Pulmonary artery endothelial cell (primary cell): ENCODE results near the gene ST6GALNAC3. TPM values are rescaled to one million over a fixed set of nuclear protein-coding genes. Genes with fewer than 3 reads are reported as not detected.

Source experiments
- DNase-seq: peaks from one replicate; pipeline ENCODE4 v3.0.0-alpha.2; 2011; ENCODE audit warnings: low read depth, low spot score
- total RNA-seq: library from RNA; depleted of rRNA; stranded (reverse); fragments of >200 nt; gene quantifications from 2 replicates; pipeline ENCODE4 v1.2.3, GENCODE V29; 2014

The ST6GALNAC3 gene
- total RNA-seq, 1 donor from 2014 or later: 34.6 TPM

DNA sequence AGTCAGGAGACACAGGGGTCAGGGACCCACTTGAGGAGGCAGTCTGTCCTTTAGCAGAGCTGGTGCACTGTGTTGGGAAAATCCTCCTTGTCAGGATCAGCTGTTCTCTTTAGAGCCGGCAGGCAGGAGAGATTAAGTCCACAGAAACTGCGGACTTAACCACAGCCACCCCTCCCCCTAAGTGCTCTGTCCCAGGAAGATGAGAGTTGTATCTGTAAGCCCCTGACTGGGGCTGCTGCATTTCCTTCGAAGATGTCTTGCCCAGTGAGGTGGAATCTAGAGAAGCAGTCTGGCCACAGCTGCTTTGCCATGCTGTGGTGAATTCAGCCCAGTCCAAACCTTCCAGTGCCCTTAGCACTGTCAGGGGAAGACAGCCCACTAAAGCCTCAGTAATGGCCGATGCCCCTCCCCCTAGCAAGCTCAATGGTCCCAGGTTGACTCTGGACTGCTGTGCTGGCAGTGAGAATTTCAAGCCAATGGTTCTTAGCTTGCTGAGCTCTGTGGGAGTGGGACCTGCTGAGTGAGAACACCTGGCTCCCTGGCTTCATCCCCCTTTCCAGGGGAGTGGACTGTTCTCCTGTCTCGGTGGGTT lies 172.8 kb downstream of the ST6GALNAC3 start:
- DNase-seq: no peak

- DNase-seq: no peak
Observed at GRCh38 chr1:76250271-76250670, 175.7 kb downstream of the ST6GALNAC3 start.

DNA sequence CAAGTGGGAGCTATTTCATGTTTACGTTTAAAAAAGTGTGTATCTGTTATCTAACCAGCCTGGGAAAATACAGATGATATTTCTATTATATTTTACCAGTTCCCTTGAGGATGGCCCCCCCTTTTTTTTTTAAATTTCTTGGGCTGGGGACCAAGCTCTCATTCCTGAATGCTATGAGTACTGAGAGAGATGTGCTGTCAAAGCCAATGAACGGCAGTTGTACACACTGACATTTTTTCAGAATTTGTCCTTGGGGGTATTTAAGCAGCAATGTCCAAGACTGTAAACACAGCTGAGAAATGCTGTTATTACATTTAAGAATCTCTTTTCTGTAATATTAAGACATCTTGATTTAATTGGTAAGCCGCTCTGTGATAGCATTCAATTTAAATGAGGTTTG lies 177.9 kb downstream of the ST6GALNAC3 start:
- DNase-seq: no peak

DNA sequence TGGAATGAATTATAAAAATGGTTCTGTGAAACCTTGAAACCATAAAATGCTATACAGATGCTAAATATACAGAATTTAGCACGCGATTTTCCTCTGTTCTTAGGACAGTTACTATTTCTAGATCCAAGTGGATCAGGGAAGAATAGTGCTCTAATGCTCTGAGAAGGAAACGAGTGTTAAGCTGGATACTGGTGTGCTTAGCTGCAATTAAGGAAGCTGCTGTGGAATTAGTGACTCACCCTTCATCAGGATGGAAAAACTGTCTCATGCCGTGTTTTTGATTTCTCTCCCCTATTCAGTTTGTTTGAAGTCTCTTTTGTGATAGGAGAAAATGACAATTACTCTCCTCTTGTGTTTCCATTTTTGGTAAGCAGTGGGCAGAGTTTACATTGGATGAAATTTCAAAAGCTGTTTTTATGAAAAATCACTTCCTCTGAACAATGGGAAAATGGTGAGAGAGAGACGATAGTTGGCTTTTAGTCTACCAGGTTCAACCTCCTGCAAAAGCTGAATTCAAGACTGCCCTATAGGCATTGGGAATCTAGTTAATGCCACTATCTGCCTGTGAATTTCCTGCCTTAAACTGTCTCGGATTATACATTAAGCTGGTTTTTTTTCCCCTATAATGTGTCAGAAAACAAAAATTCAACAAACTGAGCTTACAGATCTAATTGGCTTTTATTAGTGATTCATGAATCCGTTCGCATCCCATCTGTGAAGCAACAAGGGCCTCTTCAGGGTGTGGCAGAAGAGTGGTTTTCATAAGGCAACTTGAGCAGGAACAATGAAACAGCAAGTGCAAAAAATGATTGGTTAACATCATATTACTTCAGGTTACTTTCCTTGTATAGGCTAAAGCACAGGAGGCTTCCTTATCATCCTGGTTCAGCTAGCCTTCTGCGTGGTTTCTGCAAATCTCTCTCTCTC lies 179.8 kb downstream of the ST6GALNAC3 start:
- peak; percentile 91 for DNase-seq

DNA sequence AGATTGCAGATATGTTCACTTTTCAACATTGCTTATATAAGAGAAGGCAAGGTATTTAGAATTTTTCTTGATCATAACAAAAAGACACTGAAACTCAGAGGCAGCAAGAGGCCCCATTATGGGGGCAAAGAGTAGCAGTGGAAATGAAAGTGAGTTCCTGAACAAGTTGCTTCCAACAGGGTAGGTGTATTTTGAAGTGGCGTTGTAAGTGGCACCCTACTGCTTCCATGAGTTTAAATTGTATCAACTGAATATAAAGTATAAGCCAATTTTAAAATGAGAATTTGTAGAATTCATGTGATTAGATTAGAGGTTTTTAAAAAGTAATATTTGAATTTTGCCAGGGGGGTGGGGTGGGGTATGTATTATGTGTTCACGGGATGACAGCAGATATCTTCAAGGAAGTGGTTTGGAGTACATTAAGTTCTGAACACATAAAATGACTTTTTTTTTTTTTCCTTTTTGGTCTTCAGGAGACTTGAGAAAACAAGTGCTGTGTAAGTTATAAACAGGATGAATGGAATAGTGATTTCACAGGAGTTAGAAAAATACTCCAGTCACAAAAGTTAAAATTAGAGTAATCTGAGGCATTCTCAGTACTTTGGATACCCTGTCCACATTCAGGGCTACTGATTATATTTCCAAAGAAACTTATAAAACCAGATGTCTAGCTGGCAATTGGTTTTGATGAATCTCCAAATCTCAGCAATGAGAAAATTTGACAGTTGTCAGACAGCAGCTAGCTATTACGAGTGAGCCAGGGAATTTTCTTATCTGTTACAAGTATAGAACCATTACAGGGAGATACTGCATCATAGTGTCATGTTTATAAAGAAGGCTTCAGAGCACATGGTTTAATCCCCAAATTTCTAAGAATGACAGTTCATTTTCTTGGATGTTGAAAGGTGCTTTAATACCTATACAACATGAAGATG lies 182.0 kb downstream of the ST6GALNAC3 start:
- no peak for DNase-seq

GRCh38 chr1:76257823-76258222 lies 183.3 kb downstream of the ST6GALNAC3 start:
- DNase-seq: no peak

- no peak for DNase-seq
Observed at GRCh38 chr1:76259270-76259669, 184.7 kb downstream of the ST6GALNAC3 start.

DNA sequence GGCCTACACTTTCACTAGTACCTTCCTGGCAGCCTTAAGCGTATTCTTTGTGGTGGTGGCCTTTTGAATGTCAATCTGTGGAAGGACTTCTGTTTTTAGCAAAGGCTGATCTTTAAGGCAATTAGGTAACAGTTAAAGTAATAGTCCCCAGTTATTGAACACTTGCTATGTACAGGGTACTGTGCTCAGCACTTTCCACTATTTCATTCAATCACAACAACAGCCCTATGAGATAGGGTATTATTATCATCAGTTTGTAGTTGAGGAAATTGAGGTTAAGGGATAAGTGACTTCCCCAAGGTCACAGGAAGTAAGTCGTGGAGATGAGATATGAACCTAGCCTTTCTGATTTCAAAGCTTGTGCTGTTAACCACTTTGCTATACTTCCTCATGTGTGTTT lies 185.7 kb downstream of the ST6GALNAC3 start:
- no peak for DNase-seq

GRCh38 chr1:76262601-76263000 lies 188.1 kb downstream of the ST6GALNAC3 start:
- no peak for DNase-seq

- no peak for DNase-seq
Observed at GRCh38 chr1:76264642-76265041, 190.1 kb downstream of the ST6GALNAC3 start.

DNA sequence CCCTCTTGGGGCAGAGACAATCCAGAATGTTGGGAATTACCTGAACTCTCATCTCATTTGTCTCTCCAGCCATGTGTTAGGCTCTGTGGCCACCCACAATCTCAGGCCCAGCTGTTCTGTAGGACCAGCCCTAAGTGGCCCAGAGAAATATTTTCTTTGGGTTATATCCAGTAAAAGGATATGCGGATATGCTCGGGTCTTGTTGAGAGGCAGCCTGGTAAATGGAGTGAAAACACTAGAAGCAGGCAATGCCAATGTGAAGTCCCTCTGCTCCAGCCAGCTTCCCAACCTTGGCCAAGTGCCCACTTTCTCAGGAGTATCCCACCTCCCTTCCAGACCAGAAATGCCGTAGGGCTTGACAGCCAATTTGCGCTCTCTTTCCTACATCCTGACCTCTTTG lies 192.2 kb downstream of the ST6GALNAC3 start:
- DNase-seq: no peak

GRCh38 chr1:76267631-76268030 lies 193.1 kb downstream of the ST6GALNAC3 start:
- DNase-seq: no peak

DNA sequence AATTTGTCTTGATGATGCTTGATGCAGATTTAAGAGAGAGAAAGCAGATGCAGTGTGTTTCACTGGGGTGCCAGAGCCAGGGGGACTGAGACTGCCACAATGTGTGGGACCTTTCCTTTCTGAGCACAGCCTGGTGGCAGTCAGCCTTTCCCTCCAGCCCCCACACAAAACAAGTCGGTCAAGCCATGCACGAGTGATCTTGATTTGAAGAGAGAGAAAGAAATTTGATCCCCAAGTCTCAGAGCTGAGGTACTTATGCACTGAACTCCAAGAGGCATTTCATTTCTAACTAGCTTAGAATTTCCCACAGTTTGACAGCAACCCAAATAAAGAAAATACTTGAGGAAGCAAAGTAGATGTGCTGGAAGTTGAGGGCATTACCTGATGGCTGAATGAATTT lies 193.8 kb downstream of the ST6GALNAC3 start:
- DNase-seq: no peak

DNA sequence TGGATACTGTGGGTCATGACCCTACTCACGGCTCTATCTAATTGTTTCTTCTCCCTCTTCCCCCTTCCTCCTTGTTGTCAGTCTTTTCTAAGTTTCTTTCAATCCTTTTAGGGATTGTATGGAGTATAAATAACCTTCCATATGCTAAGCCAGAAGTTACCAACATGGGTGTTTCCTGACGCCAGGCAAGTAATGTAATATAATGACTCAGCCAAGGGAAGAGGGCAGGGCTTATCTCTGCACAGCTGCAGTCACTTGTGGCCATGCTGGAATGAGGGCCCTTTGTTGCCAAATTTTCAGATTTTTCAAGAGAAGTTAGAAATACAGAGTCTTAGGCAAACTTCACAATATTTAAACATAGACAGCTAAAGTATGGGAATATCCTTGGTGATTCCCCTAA lies 194.6 kb downstream of the ST6GALNAC3 start:
- DNase-seq: peak; percentile 39

- DNase-seq: no peak
Observed at GRCh38 chr1:76274302-76274701, 199.8 kb downstream of the ST6GALNAC3 start.

GRCh38 chr1:76274718-76275117 lies 200.2 kb downstream of the ST6GALNAC3 start:
- DNase-seq: no peak

DNA sequence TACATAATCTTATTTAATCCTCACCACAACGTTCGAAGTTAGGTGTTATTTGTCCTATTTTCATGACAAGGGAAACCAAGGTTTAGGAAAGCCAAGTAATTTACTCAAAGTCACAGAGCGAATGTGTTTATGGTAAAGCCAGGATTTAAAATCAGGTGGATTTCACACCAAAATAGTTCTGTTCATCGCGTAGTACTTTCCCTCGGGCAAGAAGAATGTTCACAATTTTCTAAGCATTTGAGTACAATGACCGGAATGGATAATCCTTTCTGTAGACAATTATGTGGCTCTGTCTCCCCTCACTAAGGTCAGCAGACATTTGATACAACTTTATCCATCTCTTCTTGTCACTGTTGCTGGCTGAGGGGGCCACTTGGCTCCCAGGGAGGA lies 204.2 kb downstream of the ST6GALNAC3 start:
- no peak for DNase-seq

DNA sequence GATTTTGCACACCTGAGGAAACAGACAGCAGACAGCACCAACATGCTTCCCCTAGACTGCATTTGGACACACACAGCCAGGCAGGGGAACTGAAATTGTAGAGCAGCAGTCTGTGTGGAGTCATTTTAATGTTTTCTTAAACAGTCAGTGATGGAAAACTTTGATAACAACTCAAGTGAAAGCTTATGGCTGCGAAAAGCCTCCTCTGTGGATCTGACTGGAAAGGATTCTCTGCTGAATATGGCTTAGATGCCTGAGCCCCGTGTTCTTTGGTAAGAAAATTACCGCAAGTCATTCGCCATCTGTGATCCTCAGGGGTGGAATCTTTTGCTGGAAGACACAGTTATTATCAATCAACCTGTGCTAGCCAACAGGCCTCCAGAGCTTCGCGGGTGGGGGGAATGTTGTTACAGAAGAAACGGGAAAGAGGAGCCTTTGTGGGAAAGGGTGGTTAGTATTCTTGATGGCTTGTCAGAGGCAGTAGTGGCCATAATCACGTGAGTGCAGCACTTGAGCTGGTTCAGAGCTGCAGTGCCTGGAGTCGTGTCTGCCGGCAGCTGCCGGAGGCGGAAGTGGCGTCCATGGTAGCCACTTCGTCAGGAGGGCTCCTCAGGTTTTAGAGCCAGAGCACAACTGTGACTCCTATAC lies 204.7 kb downstream of the ST6GALNAC3 start:
- DNase-seq: no peak

DNA sequence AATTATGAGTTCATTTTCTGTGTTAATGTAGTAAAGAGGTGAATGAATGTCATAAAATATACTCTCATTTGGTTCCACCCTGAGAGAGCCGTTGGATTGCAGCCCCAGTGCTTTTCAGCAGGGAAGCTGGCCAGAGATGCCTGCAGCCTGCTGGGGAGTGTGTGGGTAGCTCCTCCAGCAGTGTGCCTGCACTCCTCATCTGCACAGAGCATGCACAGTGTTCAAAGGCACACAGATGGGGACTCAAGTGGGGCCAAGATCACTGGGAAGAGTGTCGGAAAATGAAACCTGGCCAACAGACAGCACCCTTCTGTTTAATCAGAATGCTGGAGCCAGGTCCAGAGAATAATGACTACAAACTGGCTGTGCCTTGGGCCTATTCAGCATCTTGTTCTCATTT lies 206.8 kb downstream of the ST6GALNAC3 start:
- no peak for DNase-seq

- no peak for DNase-seq
Observed at GRCh38 chr1:76284842-76285241, 210.3 kb downstream of the ST6GALNAC3 start.

- no peak for DNase-seq
Observed at GRCh38 chr1:76285578-76286135, 211.1 kb downstream of the ST6GALNAC3 start.
